Nephron progenitor cell (in vitro differentiated cells): Measurements from ENCODE around the gene MCM6.

Source experiments
- DNase-seq: peaks from one replicate; pipeline ENCODE4 v3.0.0; 2021
- H3K27ac Mint-ChIP-seq: 2 replicates; pipeline ENCODE4 v1.8.0; 2021; ENCODE audit warnings: mild to moderate bottlenecking, moderate library complexity, mixed read lengths
- H3K27me3 Mint-ChIP-seq: 2 replicates; pipeline ENCODE4 v1.8.0; 2021; ENCODE audit warnings: mild to moderate bottlenecking, low read depth, mixed read lengths; ENCODE audit not compliant: poor library complexity
- H3K36me3 Mint-ChIP-seq: 2 replicates; pipeline ENCODE4 v1.8.0; 2021; ENCODE audit warnings: low read depth, mixed read lengths
- H3K4me1 Mint-ChIP-seq: 2 replicates; pipeline ENCODE4 v1.8.0; 2021; ENCODE audit warnings: mixed read lengths
- H3K4me3 Mint-ChIP-seq: 2 replicates; pipeline ENCODE4 v1.8.0; 2021; ENCODE audit warnings: mild to moderate bottlenecking, moderate library complexity, mixed read lengths
- H3K9me3 Mint-ChIP-seq: 2 replicates; pipeline ENCODE4 v1.8.0; 2021; ENCODE audit warnings: mild to moderate bottlenecking, moderate library complexity, mixed read lengths
- TF ChIP-seq, protein P1 (sequence below): fragments of 200-600 bp; sonication (generic); IDR thresholded peaks from 2 replicates; pipeline ENCODE4 v1.5.0; 2021; ENCODE audit warnings: antibody characterized with exemption

Gene MCM6

DNA sequence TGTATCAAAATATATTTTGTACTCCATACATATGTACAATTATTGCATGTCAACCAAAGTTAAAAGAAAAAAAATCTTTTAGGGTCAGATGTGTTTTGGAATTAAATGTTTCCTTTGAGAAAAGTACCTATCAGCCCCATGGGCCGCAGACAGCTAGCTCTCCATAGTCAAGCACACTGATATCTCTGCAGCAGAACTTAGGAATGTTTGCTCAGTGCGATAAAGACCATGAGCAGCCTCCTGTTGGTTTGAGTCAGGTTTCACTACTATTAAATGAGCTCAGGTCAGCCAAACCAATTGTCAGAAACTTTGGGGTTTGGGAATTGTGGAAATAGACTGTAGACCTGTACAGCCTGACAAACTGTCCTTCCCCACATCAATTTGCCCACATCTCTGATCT lies 73.0 kb downstream of the MCM6 start:
- no peak for DNase-seq
- TF ChIP-seq, protein P1, sequence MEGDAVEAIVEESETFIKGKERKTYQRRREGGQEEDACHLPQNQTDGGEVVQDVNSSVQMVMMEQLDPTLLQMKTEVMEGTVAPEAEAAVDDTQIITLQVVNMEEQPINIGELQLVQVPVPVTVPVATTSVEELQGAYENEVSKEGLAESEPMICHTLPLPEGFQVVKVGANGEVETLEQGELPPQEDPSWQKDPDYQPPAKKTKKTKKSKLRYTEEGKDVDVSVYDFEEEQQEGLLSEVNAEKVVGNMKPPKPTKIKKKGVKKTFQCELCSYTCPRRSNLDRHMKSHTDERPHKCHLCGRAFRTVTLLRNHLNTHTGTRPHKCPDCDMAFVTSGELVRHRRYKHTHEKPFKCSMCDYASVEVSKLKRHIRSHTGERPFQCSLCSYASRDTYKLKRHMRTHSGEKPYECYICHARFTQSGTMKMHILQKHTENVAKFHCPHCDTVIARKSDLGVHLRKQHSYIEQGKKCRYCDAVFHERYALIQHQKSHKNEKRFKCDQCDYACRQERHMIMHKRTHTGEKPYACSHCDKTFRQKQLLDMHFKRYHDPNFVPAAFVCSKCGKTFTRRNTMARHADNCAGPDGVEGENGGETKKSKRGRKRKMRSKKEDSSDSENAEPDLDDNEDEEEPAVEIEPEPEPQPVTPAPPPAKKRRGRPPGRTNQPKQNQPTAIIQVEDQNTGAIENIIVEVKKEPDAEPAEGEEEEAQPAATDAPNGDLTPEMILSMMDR = no peak
- no peak overlapping the region for H3K4me3 Mint-ChIP-seq
- peaks cover 6% of the 10 kb centered on the region for H3K27me3 Mint-ChIP-seq
- H3K27ac Mint-ChIP-seq = no peak overlapping the region
- no peaks in the 10 kb centered on the region for H3K4me1 Mint-ChIP-seq
- H3K36me3 Mint-ChIP-seq = peaks cover 5% of the 10 kb centered on the region
- peaks cover 11% of the 10 kb centered on the region for H3K9me3 Mint-ChIP-seq

- Mint-ChIP-seq H3K9me3 (peaks cover 11% of the 10 kb centered on the region), H3K27me3 (peaks cover 6% of the 10 kb centered on the region), H3K4me1 (no peaks in the 10 kb centered on the region), H3K4me3 (no peak overlapping the region), H3K36me3 (peaks cover 5% of the 10 kb centered on the region), H3K27ac (no peak overlapping the region)
- TF ChIP-seq, protein P1 = no peak
- DNase-seq = no peak
Observed at GRCh38 chr2:135802350-135802749, 73.9 kb downstream of the MCM6 start.

DNA sequence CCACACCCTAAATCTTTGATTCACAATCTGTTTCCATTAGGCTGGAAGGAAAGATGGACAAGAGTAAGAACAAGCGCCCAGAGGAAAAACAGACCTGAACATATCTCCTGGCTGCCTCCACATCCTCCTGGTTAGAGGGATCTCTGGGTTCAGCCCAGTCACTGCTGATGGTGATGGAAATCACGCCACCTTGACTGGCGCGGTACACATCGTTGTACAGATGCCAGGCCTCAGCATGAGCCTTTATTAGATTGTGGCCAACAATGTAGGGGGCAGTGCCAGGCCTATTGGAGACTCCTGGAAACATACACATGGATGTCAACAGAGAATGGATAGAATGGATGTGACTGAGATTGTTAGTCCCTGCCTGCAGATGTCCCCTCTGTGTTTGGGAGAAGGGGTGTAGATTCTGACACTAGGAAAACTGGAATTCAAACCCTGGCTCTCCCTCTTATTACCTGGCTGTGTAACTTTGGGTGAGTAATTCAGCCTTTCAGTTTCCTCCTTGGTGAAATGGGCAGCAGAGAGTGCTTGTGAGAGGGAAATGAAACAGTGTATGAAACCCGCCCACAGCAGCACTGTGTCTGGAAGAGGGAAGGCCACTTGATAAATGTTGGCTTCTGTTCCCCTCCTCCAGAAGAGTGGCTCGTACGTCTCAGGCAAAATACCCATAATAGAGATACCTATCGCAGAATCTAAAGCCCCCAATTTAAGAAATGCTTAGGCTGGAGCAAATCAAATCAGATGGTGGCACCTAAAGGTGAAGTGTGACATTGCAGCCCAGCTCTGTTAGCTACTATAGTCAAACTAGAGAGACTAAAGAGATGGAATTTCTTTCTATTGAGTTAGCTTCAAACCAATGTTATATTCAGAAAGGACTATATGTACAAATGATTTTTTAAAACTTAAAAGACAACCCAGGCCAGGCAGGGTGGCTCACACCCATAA lies 75.5 kb downstream of the MCM6 start:
- Mint-ChIP-seq H3K27ac (no peak overlapping the region), H3K4me1 (no peaks in the 10 kb centered on the region), H3K4me3 (no peak overlapping the region), H3K27me3 (peaks cover 6% of the 10 kb centered on the region), H3K36me3 (peaks cover 5% of the 10 kb centered on the region), H3K9me3 (peaks cover 11% of the 10 kb centered on the region)
- no peak for DNase-seq
- TF ChIP-seq, protein P1 = no peak

GRCh38 chr2:135799738-135800137 lies 76.5 kb downstream of the MCM6 start:
- no peak overlapping the region for H3K4me3 Mint-ChIP-seq
- H3K4me1 Mint-ChIP-seq = no peaks in the 10 kb centered on the region
- TF ChIP-seq, protein P1 = no peak
- H3K9me3 Mint-ChIP-seq = peaks cover 11% of the 10 kb centered on the region
- peaks cover 5% of the 10 kb centered on the region for H3K36me3 Mint-ChIP-seq
- no peak for DNase-seq
- H3K27me3 Mint-ChIP-seq = peaks cover 6% of the 10 kb centered on the region
- H3K27ac Mint-ChIP-seq = no peak overlapping the region

- Mint-ChIP-seq H3K36me3 (peaks cover 5% of the 10 kb centered on the region), H3K4me3 (no peak overlapping the region), H3K9me3 (peaks cover 11% of the 10 kb centered on the region), H3K27me3 (peaks cover 3% of the 10 kb centered on the region), H3K27ac (no peak overlapping the region), H3K4me1 (no peaks in the 10 kb centered on the region)
- TF ChIP-seq, protein P1 = no peak
- DNase-seq = no peak
Observed at GRCh38 chr2:135798762-135799161, 77.5 kb downstream of the MCM6 start.
